SIG-M5 treated with dmso at 0.1 percent for 504 hours (cell line): ENCODE results near the gene RBM26.

Experiments
- DNase-seq: peaks from one replicate; lab custom pipeline; 2025; ENCODE audit not compliant: unreplicated experiment; lab: John Stamatoyannopoulos, UW

Gene RBM26

GRCh38 chr13:79340490-79340889 is 65.6 kb downstream of the RBM26 start:
- no peak for DNase-seq

- DNase-seq, result no peak
Observed at GRCh38 chr13:79338343-79338742, 67.7 kb downstream of the RBM26 start.

GRCh38 chr13:79336966-79337365 is 69.1 kb downstream of the RBM26 start:
- no peak for DNase-seq

- DNase-seq, result no peak
Observed at GRCh38 chr13:79328510-79328909, 77.5 kb downstream of the RBM26 start.

GRCh38 chr13:79320433-79320832 is 85.6 kb downstream of the RBM26 start:
- no peak for DNase-seq

- no peak for DNase-seq
Observed at GRCh38 chr13:79318664-79319063, 87.4 kb downstream of the RBM26 start.

- no peak for DNase-seq
Observed at GRCh38 chr13:79317856-79318255, 88.2 kb downstream of the RBM26 start.

GRCh38 chr13:79314652-79315051 is 91.4 kb downstream of the RBM26 start:
- DNase-seq, result no peak

- DNase-seq, result no peak
Observed at GRCh38 chr13:79312340-79312855, 93.7 kb downstream of the RBM26 start.

- no peak for DNase-seq
Observed at GRCh38 chr13:79311386-79311785, 94.7 kb downstream of the RBM26 start.

- DNase-seq, result no peak
Observed at GRCh38 chr13:79309690-79310089, 96.4 kb downstream of the RBM26 start.

- DNase-seq, result no peak
Observed at GRCh38 chr13:79307866-79308298, 98.2 kb downstream of the RBM26 start.

GRCh38 chr13:79307433-79307861 is 98.6 kb downstream of the RBM26 start:
- DNase-seq, result no peak

GRCh38 chr13:79306650-79307049 is 99.4 kb downstream of the RBM26 start:
- DNase-seq, result no peak

GRCh38 chr13:79297128-79297527 is 108.9 kb downstream of the RBM26 start:
- DNase-seq, result no peak

- no peak for DNase-seq
Observed at GRCh38 chr13:79295906-79296706, 109.9 kb downstream of the RBM26 start.

GRCh38 chr13:79290595-79291244 is 115.3 kb downstream of the RBM26 start:
- no peak for DNase-seq

- DNase-seq, result peak; percentile 78
Observed at GRCh38 chr13:79289571-79289970, 116.5 kb downstream of the RBM26 start.

- DNase-seq, result no peak
Observed at GRCh38 chr13:79287939-79288795, 117.9 kb downstream of the RBM26 start.

GRCh38 chr13:79285159-79285558 is 120.9 kb downstream of the RBM26 start:
- no peak for DNase-seq

- DNase-seq, result no peak
Observed at GRCh38 chr13:79283742-79284141, 122.3 kb downstream of the RBM26 start.
